ENCODE measurements around the gene CENPS. TPM values are rescaled to one million over a fixed set of nuclear protein-coding genes. Genes with fewer than 3 reads are reported as not detected.

Gene CENPS
- total RNA-seq, 2 donors from 2014 or later, result 1.9 to 3.4 TPM

GRCh38 chr1:10387677-10388386 is 42.4 kb upstream of the CENPS start:
- H3K27ac ChIP-seq, result peak overlapping the region; percentile 12 to 58
- peaks cover 0 to 21% of the 10 kb centered on the region in 2 donors for H3K4me1 ChIP-seq
- peak; percentile 68 for DNase-seq (ENCODE audit: low spot score)
- H3K4me3 ChIP-seq, result no peak overlapping the region
- no peaks in the 10 kb centered on the region for H3K27me3 ChIP-seq
- no peaks in the 10 kb centered on the region for H3K36me3 ChIP-seq
- H3K9me3 ChIP-seq, result no peaks in the 10 kb centered on the region
- no peak for TF ChIP-seq CTCF (IDR thresholded peaks at IDR 0.05)

- Histone ChIP-seq H3K27me3 (no peaks in the 10 kb centered on the region), H3K9me3 (no peaks in the 10 kb centered on the region), H3K4me3 (no peak overlapping the region), H3K36me3 (no peaks in the 10 kb centered on the region), H3K27ac (peak overlapping the region in 1 of 2 donors; percentile 58), H3K4me1 (peaks cover 0 to 21% of the 10 kb centered on the region in 2 donors)
- no peak for DNase-seq (ENCODE audit: low spot score)
- no peak for TF ChIP-seq CTCF (IDR thresholded peaks at IDR 0.05)
Observed at GRCh38 chr1:10388387-10388715, 41.9 kb upstream of the CENPS start.

GRCh38 chr1:10389271-10389973 is 40.8 kb upstream of the CENPS start:
- no peak for DNase-seq (ENCODE audit: low spot score)
- no peaks in the 10 kb centered on the region for H3K9me3 ChIP-seq
- H3K27ac ChIP-seq, result no peak overlapping the region
- H3K27me3 ChIP-seq, result no peaks in the 10 kb centered on the region
- no peak overlapping the region for H3K4me3 ChIP-seq
- TF ChIP-seq CTCF (IDR thresholded peaks at IDR 0.05), result no peak
- H3K4me1 ChIP-seq, result peaks cover 0 to 21% of the 10 kb centered on the region in 2 donors
- no peaks in the 10 kb centered on the region for H3K36me3 ChIP-seq

GRCh38 chr1:10396870-10397269 is 33.4 kb upstream of the CENPS start:
- Histone ChIP-seq H3K4me3 (no peak overlapping the region), H3K4me1 (peaks cover 0 to 22% of the 10 kb centered on the region in 2 donors), H3K27me3 (no peaks in the 10 kb centered on the region), H3K27ac (no peak overlapping the region), H3K36me3 (no peaks in the 10 kb centered on the region), H3K9me3 (no peaks in the 10 kb centered on the region)
- no peak for TF ChIP-seq CTCF (IDR thresholded peaks at IDR 0.05)
- no peak for DNase-seq (ENCODE audit: low spot score)

- Histone ChIP-seq H3K27me3 (no peaks in the 10 kb centered on the region), H3K4me3 (peak overlapping the region; percentile 83 to 87), H3K9me3 (no peaks in the 10 kb centered on the region), H3K27ac (peak overlapping the region; percentile 88 to 97), H3K36me3 (peaks cover 13% of the 10 kb centered on the region), H3K4me1 (peaks cover 0 to 22% of the 10 kb centered on the region in 2 donors)
- no peak for TF ChIP-seq CTCF (IDR thresholded peaks at IDR 0.05)
- no peak for DNase-seq (ENCODE audit: low spot score)
Observed at GRCh38 chr1:10398278-10398733, 31.9 kb upstream of the CENPS start.

Measured in right atrium auricular region (tissue), 2 donors.